ENCODE data around the gene POLR3C. TPM values are rescaled to one million over a fixed set of nuclear protein-coding genes. Genes with fewer than 3 reads are reported as not detected.
A peak's percentile ranks its signal among the peaks of the same experiment; 100 is the strongest.
"Not testable (repeated sequence)": the region's sequence is repeated elsewhere in the genome, so short reads cannot be mapped to it uniquely, and the experiment has no call there.

The POLR3C gene
- total RNA-seq, 1 donor from 2014 or later: 26.2 TPM

GRCh38 chr1:145812977-145813810 is 10.8 kb upstream of the POLR3C start:
- ATAC-seq; intact Hi-C loops (cut with DNase I): not testable (repeated sequence)

DNA sequence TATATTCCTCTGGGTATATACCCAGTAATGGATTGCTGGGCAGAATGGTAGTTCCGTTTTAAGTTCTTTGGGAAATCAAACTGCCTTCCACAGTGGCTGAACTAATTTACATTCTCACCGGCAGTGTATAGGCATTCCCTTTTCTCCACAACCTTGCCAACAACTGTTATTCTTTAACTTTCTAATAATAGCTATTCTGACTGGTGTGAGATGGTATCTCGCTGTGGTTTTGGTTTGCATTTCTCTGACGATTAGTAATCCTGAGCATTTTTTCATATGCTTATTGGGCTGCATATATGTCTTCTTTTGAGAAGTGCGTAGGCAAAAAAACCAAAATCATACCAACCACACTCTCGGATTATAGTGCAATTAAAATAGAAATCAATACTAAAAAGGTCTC is 5.9 kb upstream of the POLR3C start:
- intact Hi-C loops (cut with DNase I); DNase-seq (ENCODE audit: low spot score); ATAC-seq: not testable (repeated sequence)

More at GRCh38 chr1:145812977-145813810, 10.8 kb upstream of the POLR3C start:
- not testable (repeated sequence) for DNase-seq (ENCODE audit: low spot score)

DNA sequence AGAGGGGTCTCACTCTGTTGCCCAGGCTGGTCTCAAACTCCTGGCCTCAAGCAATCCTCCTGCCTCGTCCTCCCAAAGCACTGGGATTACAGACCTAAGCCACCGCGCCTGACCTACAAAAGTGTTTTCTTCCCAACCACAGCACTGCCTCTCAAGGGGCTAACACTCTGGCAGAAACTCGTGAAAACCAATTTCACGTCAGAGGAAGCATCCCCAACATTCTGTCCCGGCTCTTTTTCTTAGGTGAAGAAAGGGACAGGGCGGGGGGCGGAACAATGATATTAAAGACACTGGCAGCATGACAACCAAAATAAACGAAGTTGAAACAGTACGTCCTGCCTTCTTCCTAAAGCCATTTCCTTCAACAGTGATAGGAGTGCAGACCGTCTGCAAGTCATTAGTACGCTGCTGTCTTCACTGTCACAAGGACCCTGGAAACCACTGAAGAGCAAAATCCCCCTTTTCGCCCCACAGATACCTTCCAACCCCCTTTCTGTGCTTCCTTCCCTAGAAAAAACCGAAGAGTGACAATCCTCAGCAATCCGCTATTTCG is 1.1 kb upstream of the POLR3C start:
- intact Hi-C loops (cut with DNase I): loop anchor here (10.0 kb wide), 1 partner anchor 48 kb away; no protein-coding TSS in a partner anchor
- ATAC-seq: peak; percentile 29
- not testable (repeated sequence) for DNase-seq (ENCODE audit: low spot score)

- DNase-seq (ENCODE audit: low spot score): no peak
- intact Hi-C loops (cut with DNase I): loop anchor here (10.0 kb wide), 1 partner anchor 50 kb away; no protein-coding TSS in a partner anchor
- no peak for ATAC-seq
Observed at GRCh38 chr1:145824499-145824842, 471 bp downstream of the POLR3C start.

DNA sequence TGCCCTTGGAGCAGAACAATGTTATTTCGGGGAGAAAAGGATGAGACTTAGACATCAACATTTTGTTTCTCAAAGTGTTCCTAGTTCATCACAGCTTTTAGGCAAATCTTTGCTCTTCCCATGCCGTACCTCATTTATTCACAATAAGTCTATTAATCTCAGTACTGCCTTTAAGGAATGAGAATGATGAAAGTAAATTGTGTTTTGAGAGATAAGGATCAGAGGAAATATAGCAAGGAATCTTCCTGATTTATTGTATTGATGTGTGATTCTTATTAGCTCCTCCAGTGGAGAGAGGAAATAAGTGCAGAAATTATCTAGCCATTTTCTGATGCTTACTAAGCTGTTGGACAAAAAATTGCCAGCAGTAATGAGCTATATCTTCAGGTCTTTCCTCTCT is 2.0 kb downstream of the POLR3C start:
- intact Hi-C loops (cut with DNase I): loop anchor here (10.0 kb wide), 1 partner anchor 51 kb away; no protein-coding TSS in a partner anchor
- ATAC-seq (no peak), DNase-seq (ENCODE audit: low spot score) (no peak)

DNA sequence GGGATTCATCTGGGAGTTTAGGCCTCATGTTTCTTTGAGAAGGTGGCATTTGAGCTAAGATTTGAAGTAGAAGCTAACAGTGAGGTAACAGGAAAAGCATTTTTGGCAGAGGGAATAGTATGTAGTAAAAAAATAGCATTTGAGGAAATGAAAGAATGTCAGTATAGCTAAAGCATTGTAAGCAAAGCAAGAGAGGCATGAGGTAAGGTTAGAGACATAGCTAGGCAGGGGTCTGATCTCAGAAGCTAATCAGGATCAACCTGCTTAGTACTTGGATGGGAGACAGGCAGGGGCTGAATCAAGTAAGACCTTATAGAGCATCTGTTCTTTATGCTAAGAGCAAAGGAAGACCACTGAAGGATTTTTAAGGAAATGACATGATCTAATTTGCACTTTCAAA is 4.0 kb downstream of the POLR3C start:
- no peak for DNase-seq (ENCODE audit: low spot score)
- ATAC-seq: no peak
- intact Hi-C loops (cut with DNase I): loop anchor here (10.0 kb wide), 1 partner anchor 53 kb away; no protein-coding TSS in a partner anchor

DNA sequence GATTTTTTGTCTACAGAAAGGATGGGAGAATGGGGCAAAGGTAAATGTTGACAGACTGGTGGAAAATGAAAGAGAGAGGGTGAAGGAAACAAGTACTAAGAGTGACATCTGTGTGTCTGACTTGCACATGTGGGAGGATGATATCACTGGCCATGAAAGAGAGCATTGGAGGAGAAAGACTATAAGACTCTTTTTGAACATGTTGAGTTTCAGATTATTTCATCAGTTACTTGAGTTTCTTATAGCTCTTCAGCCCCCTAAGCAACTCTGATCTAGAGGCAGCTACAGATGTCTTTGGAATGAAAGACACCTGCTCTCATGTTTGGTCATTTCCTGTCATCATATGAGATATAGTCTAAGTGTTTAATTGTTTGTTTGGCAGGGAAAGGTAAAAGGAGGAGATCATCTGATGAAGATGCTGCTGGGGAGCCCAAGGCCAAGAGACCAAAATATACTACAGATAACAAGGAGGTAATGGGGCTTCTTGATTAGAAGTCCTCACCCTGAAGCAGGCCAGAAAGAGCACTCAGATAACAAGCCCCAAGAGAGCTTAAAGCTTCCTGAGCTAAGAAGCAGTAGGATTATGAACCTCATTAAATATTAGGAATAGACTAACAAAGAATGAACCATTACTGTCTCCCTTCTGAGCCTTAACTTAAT is 4.5 kb downstream of the POLR3C start:
- intact Hi-C loops (cut with DNase I): loop anchor here (10.0 kb wide), 1 partner anchor 54 kb away; no protein-coding TSS in a partner anchor
- no peak for ATAC-seq
- no peak for DNase-seq (ENCODE audit: low spot score)

- DNase-seq (ENCODE audit: low spot score); ATAC-seq; intact Hi-C loops (cut with DNase I): not testable (repeated sequence)
Observed at GRCh38 chr1:145830810-145831209, 6.8 kb downstream of the POLR3C start.

GRCh38 chr1:145837656-145838055 is 13.7 kb downstream of the POLR3C start:
- ATAC-seq (no peak), DNase-seq (ENCODE audit: low spot score) (no peak)
- intact Hi-C loops (cut with DNase I): no loop called here

GRCh38 chr1:145843031-145843430 is 19.0 kb downstream of the POLR3C start:
- DNase-seq (ENCODE audit: low spot score): no peak

GRCh38 chr1:145845144-145845513 is 21.1 kb downstream of the POLR3C start:
- intact Hi-C loops (cut with DNase I): no loop called here
- ATAC-seq: peak; percentile 46
- DNase-seq (ENCODE audit: low spot score): no peak

More at GRCh38 chr1:145843031-145843430, 19.0 kb downstream of the POLR3C start:
- ATAC-seq: no peak
- intact Hi-C loops (cut with DNase I): no loop called here

- intact Hi-C loops (cut with DNase I): no loop called here
- ATAC-seq (peak; percentile 88), DNase-seq (ENCODE audit: low spot score) (peak; percentile 89)
Observed at GRCh38 chr1:145845514-145846161, 21.6 kb downstream of the POLR3C start, which contains the start of gene NUDT17. TSS of gene NUDT17 (plus strand) at chr1:145845630. CDS start at chr1:145845641, 11 bp downstream.

DNA sequence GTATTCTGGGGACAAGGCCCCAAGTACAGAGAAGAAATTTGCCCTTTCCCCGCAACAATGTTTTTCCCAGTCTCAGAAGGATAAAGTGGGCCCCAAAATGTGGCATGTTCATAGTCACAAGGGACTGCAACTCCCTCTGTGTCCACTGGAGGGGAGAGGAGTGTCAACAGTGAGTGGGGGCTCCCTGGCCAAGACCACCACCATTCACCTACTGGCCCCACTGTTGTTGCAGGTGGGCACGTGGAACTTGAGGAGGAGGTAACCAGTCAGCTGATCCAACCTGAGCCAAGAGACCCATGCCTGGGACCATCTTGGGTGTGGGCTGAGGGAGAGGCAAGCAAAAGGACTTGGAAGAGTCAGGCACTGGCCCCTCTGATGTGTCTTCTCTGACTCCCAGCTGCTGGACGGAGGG is 22.2 kb downstream of the POLR3C start:
- no peak for DNase-seq (ENCODE audit: low spot score)
- intact Hi-C loops (cut with DNase I): no loop called here
- peak; percentile 58 for ATAC-seq

DNA sequence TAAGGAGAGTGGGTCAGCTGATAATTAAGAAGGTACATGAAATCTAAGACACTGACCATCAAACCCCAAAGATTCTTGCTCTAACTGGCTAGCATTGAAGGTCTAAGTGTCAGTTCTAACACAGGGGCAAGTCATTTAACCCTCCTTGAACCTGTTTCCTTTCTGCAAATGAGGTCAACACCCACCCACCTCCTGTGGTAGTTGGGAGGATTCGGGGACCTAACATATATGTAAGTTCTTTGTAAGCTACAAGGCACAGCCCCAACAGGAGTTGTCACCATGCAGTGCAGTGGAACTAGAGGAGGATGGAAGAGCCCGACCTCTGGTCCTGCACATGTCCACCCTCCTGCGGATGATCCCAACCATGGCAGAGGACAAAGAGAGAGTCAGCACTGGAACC is 23.8 kb downstream of the POLR3C start:
- no peak for ATAC-seq
- intact Hi-C loops (cut with DNase I): no loop called here
- no peak for DNase-seq (ENCODE audit: low spot score)

- no peak for DNase-seq (ENCODE audit: low spot score)
- intact Hi-C loops (cut with DNase I): no loop called here
- ATAC-seq: no peak
Observed at GRCh38 chr1:145849356-145850160, 25.6 kb downstream of the POLR3C start.

- no peak for DNase-seq (ENCODE audit: low spot score)
- no peak for ATAC-seq
- intact Hi-C loops (cut with DNase I): no loop called here
Observed at GRCh38 chr1:145855426-145855948, 31.5 kb downstream of the POLR3C start.

DNA sequence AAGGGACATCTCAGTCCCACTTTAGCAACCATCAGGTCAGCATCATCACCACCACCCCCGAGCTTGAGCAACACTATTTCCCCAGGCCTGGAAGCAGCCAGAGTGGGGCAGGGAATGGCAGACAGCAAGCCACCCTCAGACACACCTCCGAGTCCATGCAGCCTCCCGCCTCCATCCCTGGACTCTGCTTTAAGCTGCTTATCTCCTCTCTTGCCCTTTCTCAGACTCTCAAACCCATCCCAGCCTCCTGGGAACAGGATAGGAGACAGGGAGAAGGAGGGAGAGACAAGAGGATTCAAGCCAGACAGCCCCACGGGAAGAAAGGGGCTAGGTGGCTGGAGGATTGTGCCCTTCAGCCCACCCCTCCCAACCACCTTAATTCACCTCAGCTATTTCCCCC is 33.2 kb downstream of the POLR3C start:
- no peak for ATAC-seq
- no peak for DNase-seq (ENCODE audit: low spot score)
- intact Hi-C loops (cut with DNase I): no loop called here

DNA sequence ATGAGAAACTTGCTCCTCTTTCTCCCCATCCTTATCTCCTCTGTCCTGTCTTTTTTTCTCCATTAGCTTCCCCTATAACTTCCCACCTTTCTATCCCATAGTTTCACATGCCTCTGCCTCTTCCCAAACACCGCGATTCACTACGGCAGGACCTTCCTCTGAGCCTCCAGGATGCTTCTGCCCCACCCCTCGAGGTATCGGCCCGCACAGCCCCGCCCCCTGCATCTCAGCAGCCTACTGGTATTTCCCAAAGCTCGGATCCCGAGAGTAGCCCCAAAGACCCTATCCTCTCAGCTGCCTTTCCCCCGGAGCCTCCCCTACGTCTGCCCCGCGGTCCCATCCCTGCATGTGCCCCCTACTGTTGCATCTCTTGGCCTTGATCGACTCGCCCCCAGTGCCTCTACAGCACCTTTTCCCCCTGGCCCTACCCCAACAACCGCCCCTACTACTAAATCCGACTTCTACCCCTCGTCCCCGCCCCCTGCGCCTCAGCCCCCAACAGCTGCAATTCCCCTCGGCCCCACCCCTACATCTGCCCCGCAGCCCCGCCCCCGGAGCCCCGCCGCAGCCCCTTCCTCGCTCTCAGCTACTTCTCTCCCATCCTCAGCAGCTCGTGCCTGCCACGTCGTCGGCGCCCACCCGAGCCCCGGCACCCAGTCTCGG is 34.4 kb downstream of the POLR3C start:
- intact Hi-C loops (cut with DNase I): no loop called here
- peak; percentile 35 for ATAC-seq
- DNase-seq (ENCODE audit: low spot score): peak; percentile 79

Measured in sciatic nerve (tissue), 2 donors.